ENCODE results near the gene ZNF787.

Gene ZNF787

GRCh38 chr19:56139847-56140582 lies 18.9 kb upstream of the ZNF787 start:
- FAIRE-seq (no peak), DNase-seq (ENCODE audit: insufficient read length, low spot score) (no peak)
- TF ChIP-seq CTCF (IDR thresholded peaks at IDR 0.05; ENCODE audit: insufficient read depth, missing control alignments), result no peak

DNA sequence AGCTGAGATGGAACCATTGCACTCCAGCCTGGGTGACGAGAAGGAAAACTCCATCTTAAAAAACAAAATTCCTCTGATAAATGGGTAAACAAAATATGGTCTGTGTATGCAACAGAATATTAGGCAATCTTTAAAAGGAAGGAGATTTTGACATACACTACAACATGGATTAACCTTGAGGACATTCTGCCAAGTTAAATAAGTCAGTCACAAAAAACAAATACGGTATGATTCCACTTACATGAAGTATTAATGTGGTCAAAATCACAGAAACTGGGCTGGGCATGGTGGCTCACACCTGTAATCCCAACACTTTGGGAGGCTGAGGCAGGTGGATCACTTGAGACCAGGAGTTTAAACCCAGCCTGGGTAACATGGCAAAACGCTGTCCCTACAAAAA lies 17.0 kb upstream of the ZNF787 start:
- FAIRE-seq (no peak), DNase-seq (ENCODE audit: insufficient read length, low spot score) (no peak)
- no peak for TF ChIP-seq CTCF (IDR thresholded peaks at IDR 0.05; ENCODE audit: insufficient read depth, missing control alignments)

DNA sequence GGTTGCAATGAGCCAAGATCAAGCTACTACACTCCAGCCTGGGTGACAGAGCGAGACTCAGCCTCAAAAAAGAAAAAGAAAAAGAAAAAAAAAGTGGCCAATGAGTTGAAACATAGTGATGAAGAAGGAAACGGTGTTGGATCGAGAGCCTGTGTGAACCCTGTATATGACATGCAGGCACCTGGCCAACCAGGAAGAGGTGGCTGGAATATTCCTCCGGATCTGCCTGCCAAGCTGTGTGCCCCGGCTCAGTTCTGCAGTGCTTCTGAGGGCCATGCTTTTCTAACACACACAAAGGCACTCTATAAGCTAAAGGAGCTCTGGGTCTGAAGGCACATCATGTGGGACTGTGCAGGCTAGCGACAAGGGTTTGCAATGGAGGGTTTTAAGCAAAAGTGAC lies 16.3 kb upstream of the ZNF787 start:
- no peak for FAIRE-seq
- DNase-seq (ENCODE audit: insufficient read length, low spot score), result no peak
- TF ChIP-seq CTCF (IDR thresholded peaks at IDR 0.05; ENCODE audit: insufficient read depth, missing control alignments), result no peak

- no peak for TF ChIP-seq CTCF (IDR thresholded peaks at IDR 0.05; ENCODE audit: insufficient read depth, missing control alignments)
- DNase-seq (ENCODE audit: insufficient read length, low spot score) (no peak), FAIRE-seq (no peak)
These were observed 15.3 kb upstream of the ZNF787 start for GRCh38 chr19:56136362-56136761.

DNA sequence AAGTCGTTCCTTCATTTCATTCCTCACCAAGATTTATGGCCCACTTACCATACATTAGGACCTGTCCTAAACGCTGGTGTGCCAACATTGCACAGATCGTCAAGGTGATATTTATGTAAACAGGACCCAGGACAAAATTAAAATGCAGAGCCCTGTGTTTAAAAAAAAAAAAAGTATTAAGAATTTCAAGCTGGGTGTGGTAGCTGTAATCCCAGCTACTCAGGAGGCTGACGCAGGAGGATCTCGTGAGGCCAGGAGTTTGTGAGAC lies 13.5 kb upstream of the ZNF787 start:
- DNase-seq (ENCODE audit: insufficient read length, low spot score), result no peak
- no peak for TF ChIP-seq CTCF (IDR thresholded peaks at IDR 0.05; ENCODE audit: insufficient read depth, missing control alignments)
- no peak for FAIRE-seq

DNA sequence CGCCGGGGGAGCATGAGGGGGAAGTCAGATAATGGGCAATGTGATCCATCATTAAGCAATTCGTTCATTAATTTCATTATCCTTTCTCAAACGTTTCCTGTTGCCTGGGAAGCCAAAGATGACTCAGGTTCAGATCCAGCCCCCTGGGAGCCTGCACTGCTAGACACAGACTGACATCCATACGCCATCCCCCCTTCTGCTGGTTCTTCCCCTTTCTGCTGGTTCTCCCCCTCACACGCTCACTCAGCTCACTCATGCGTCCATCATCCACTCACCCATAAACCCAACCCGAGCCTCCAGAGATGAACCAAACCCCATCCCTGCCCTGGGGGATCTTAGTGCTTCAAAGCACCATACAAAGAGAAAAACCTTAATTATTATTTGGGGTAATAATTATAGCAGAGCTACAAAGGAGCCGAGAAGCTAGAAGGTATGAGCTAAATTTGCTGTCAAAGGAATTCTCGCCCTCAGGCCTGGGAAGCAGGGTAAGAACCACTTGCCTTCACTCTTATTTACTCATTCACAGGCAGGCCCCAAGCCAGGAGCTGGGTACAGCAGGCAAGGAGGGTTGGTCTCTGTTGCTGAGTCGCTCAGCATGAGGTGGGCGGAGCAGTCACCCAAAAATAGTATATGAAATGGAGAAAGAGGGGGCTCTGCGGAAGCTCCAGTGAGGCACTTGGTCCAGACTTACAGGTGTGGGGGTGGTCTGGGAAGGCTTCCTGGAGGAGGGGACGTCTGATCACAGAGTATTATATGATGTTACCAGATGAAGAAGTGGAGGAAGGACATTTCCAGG lies 13.0 kb upstream of the ZNF787 start:
- DNase-seq (ENCODE audit: insufficient read length, low spot score) (no peak), FAIRE-seq (no peak)
- no peak for TF ChIP-seq CTCF (IDR thresholded peaks at IDR 0.05; ENCODE audit: insufficient read depth, missing control alignments)

DNA sequence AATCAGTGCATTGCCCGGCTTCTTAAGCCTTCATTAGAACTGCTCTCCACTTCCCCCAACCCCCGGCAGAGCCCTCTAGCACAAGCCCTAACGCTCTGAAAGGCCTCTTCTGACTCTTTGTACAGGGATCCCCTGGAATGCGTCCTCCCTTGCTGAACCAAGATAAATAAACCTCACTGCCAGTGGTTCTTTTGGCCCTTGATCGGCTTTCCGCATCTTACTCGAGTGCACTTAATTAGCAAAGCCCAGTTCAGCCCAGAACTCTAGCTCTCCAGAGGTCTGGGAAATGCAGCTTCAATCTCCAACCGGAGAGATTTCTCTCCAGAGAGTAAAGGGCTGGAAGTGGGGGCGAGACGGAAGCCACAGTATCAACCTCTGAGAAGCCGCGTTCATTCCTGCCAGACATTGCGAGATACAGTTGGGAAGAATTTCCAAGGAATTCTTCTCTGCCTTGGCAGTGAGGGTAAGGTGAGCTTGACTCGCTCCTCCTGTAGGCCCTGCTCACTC lies 11.3 kb upstream of the ZNF787 start:
- DNase-seq (ENCODE audit: insufficient read length, low spot score) (no peak), FAIRE-seq (no peak)
- TF ChIP-seq CTCF (IDR thresholded peaks at IDR 0.05; ENCODE audit: insufficient read depth, missing control alignments), result no peak
